Mucosa of descending colon (tissue), 3 donors: ENCODE data around the gene POU2F2. TPM values are rescaled to one million over a fixed set of nuclear protein-coding genes. Genes with fewer than 3 reads are reported as not detected.

Source experiments
- ATAC-seq: fragments of 200-7000 bp; cut with Tn5 transposase; one replicate; pipeline ENCODE4 v1.9.1; 2020; ENCODE audit warnings: mild to moderate bottlenecking, moderate library complexity
- DNase-seq, 3 donors: peaks; one replicate each; pipeline ENCODE4 v3.0.0-alpha.2; 2020
- H3K36me3 ChIP-seq: fragments of 200-600 bp; one replicate; pipeline ENCODE4 v1.8.0; 2021; ENCODE audit warnings: low read depth, mild to moderate bottlenecking
- H3K4me1 ChIP-seq: fragments of 200-600 bp; one replicate; pipeline ENCODE4 v1.8.0; 2021; ENCODE audit warnings: low read depth, mild to moderate bottlenecking
- H3K4me3 ChIP-seq: fragments of 200-600 bp; one replicate; pipeline ENCODE4 v1.8.0; 2021; ENCODE audit warnings: mild to moderate bottlenecking
- H3K9me3 ChIP-seq: fragments of 200-600 bp; one replicate; pipeline ENCODE4 v1.8.0; 2021; ENCODE audit warnings: mild to moderate bottlenecking
- intact Hi-C, 2 donors: fragments of 100-400 bp; cut with DNase I in 1 of 2; cut with micrococcal nuclease in 1 of 2; formaldehyde crosslinking; loops; one replicate each; pipeline versions ENCODE4 v1.11.0 to v1.11.1; 2022; cut with DNase I, micrococcal nuclease
- total RNA-seq, 3 donors: library from RNA; stranded (reverse); fragmentation: NEBNext Ultra II Directional in 2 of 3; extraction: Animal tissue kit (Norgen Biotek cat#: 25700) in 2 of 3; gene quantifications; one replicate each; pipeline versions ENCODE4 v1.2.1 to v1.2.4, GENCODE V29; 2021 to 2023
- TF ChIP-seq, protein P1 (sequence below): fragments of 200-600 bp; IDR thresholded peaks from one replicate; pipeline ENCODE4 v1.8.0; 2022; ENCODE audit warnings: antibody characterized with exemption, mild to moderate bottlenecking
- donor health status: DM: no; HTN: no; CAD: no; lungs with moderate emphysema.
- donor health status: DM: no; HTN: no; CAD: no.
- donor health status: DM: no; HTN: yes; CAD: no.

POU2F2 gene
- total RNA-seq, 3 donors from 2014 or later, result 3.9 to 6.8 (median 6.1) TPM

DNA sequence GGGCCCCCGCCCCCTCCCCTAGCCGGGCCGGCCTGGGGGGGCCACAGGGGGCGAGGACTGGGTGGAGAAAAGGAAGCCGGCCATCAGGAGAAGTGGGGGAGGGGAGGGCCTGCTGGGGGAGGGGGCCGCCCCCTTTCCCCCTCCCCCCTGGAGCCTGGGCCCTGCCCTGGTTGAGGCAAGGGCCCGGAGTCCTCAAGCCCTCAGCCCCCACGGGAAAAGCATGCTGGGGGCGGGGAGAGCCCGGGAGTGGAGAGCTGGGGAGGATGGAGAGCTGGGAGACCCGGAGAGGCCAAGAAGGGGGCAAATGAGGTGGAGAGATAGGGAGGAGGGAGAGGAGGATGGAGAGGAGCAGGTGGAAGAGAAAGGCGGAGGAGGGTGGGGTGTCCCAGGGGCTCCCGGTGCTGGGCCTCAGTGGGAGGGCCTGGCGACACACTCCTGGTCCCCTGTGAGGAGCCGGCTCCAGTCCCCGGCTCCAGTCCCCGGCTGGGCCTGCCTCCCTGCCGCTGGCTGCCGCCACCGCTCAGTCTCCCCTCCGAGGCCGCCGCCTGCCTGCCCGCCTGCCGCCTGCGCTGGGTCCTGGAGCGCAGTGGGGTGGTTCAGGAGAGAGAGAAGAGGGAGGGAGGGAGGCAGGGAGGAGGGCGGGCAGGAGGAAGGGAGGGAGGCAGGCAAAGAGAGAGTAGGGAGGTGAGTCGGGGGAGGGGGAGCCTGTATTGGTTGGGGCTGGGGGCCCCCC lies 62.5 kb downstream of the POU2F2 start, which contains the start of gene GRIK5:
Gene GRIK5, minus strand, starts transcription at position 588 of the 733 bp plus-strand sequence. CDS start 4,436 bp downstream, outside the sequence.
- no peaks in the 10 kb centered on the region for H3K9me3 ChIP-seq
- H3K4me3 ChIP-seq, result no peak within 1 kb of the TSS
- intact Hi-C loops, result no loop called here
- no peaks in the 10 kb centered on the region for H3K36me3 ChIP-seq
- ATAC-seq (no peak), DNase-seq (no peak)
- peaks cover 1% of the 10 kb centered on the region for H3K4me1 ChIP-seq
- TF ChIP-seq, protein P1, sequence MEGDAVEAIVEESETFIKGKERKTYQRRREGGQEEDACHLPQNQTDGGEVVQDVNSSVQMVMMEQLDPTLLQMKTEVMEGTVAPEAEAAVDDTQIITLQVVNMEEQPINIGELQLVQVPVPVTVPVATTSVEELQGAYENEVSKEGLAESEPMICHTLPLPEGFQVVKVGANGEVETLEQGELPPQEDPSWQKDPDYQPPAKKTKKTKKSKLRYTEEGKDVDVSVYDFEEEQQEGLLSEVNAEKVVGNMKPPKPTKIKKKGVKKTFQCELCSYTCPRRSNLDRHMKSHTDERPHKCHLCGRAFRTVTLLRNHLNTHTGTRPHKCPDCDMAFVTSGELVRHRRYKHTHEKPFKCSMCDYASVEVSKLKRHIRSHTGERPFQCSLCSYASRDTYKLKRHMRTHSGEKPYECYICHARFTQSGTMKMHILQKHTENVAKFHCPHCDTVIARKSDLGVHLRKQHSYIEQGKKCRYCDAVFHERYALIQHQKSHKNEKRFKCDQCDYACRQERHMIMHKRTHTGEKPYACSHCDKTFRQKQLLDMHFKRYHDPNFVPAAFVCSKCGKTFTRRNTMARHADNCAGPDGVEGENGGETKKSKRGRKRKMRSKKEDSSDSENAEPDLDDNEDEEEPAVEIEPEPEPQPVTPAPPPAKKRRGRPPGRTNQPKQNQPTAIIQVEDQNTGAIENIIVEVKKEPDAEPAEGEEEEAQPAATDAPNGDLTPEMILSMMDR, result no peak

DNA sequence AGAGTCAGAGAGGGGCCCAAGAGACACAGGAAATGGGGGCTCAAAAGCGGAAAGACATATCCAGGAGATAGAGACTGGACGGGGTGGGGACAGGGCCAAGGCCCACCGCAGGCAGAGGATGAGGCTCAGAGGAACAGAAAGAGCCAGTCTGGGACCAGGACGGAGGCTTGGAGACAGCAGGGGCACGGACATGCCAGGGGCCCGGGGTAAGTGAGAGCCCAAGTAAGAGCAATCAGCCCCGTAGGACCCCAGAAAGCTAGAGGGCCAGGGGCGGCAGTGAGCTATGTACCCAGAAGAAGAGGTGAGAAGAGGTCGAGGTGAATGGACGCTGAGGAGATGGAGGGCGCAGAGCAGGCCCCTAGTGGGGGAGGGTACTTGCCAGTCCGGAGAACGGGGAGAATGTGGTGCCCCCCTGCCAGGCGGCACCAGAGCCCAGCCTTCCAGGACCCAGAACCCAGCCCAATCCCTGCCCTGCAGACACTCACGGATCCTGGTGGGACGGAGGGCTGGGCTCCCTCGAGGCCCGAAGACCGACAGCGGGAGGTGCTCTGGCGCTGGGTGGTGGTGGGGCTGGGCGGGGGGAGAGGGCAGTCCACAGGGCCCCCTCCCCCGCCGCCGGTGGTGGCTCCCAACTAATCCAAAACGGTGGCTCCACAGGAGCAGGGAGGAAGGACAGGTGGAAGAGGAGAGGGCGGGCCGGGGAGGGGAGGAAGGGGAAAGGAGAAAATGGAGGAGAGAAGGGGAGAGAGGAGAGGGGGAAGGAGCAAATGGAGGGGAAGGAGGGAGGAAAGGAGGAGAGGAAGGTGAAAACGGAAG lies 63.3 kb downstream of the POU2F2 start:
- Histone ChIP-seq H3K4me1 (no peaks in the 10 kb centered on the region), H3K4me3 (no peak overlapping the region), H3K36me3 (no peaks in the 10 kb centered on the region), H3K9me3 (no peaks in the 10 kb centered on the region)
- intact Hi-C loops, result no loop called here
- no peak for ATAC-seq
- DNase-seq, result peak in 1 of 3 donors; percentile 27
- TF ChIP-seq, protein P1, result no peak

DNA sequence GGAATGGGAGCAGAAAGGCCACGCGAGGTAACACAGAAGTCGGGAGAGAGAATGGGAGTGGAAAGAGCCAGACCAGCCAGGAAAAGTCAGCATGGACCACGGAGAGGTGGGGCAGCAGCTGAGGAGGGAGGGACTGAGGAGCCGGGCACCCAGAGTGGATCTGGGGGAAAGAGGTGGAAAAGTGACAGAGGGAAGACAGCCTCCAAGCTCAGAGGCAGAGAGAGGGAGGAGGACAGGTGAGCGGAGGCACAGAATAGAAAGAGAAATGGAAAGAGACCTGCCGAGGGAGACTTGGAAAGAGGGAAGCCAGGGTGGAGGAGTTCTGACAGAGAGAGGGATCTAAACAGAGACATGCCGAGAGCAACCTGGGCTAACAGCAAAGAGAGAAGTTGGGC lies 63.9 kb downstream of the POU2F2 start:
- no peaks in the 10 kb centered on the region for H3K4me1 ChIP-seq
- H3K36me3 ChIP-seq, result no peaks in the 10 kb centered on the region
- DNase-seq, result no peak
- H3K9me3 ChIP-seq, result no peaks in the 10 kb centered on the region
- TF ChIP-seq, protein P1, result no peak
- intact Hi-C loops, result no loop called here
- H3K4me3 ChIP-seq, result no peak overlapping the region
- no peak for ATAC-seq

DNA sequence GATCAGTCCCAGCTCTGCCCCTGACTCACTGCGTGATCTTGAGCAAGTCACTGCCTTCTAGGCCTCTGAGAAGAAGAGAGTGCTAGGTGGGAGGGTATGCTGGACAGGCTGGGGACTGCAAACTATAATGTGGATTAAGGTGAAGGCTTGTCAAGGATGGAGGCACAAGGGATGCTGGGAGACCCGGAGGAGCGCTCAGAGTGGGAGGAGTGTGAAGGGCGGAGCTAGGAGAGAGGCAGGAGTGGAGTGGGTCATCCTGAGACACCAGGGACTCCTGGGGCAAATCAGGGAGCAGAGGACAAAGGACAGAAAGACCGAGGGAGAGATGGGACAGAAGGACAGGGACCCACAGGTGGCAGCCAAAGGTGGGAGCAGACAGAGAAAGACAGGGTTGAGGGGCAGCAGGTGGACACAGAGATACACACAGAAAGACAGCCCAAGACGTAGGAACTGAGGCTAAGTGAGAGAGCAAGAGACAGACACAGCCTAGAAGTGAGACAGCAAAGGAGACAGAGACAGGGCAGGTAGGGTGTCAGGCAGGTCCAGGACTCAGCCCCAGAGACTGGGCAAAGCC lies 64.8 kb downstream of the POU2F2 start:
- Histone ChIP-seq H3K9me3 (no peaks in the 10 kb centered on the region), H3K4me1 (no peaks in the 10 kb centered on the region), H3K4me3 (no peak overlapping the region), H3K36me3 (no peaks in the 10 kb centered on the region)
- ATAC-seq (no peak), DNase-seq (peak in 1 of 3 donors; percentile 8)
- intact Hi-C loops, result no loop called here
- TF ChIP-seq, protein P1, result no peak

DNA sequence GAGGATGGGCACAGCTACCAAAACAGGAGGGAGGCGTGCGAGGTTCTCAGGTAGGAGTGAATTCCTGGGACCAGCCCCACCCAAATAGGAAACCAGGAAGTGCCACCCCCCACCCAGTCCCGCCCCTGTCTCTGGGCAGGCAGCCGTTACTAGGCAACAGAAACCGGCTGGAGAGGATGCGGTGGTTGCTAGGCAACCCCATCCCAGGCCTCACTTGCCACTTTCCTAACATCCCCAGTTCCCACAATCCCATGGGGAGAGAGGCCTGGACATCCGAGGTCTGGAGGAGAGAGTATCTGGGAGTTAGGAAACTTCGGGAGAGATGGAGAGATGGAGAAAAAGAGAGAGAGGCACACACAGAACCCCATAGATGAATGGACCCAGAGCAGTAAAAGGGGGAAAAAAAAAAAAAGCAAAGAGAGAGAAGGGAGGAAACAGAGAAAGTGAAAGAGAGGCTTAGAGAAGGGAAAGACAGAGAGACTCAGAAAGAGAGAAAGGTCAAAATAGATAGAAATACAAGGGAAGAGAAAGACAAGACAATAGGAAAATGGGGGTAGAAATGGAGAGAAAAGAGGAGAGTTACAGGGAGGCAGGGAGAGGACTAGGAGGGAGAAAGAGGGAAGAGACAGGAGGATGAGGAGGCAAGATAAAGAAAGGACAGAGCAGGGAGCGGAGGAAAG lies 66.0 kb downstream of the POU2F2 start:
- no peak for DNase-seq

More for the DNA sequence above, 66.0 kb downstream of the POU2F2 start:
- intact Hi-C loops, result no loop called here
- no peaks in the 10 kb centered on the region for H3K36me3 ChIP-seq
- H3K4me3 ChIP-seq, result no peak overlapping the region
- TF ChIP-seq, protein P1, result no peak
- H3K9me3 ChIP-seq, result no peaks in the 10 kb centered on the region
- H3K4me1 ChIP-seq, result no peaks in the 10 kb centered on the region
- peak; percentile 22 for ATAC-seq
